HL-60 (cell line): ENCODE data around the gene UTY.
"Not testable (repeated sequence)": the region's sequence is repeated elsewhere in the genome, so short reads cannot be mapped to it uniquely, and the experiment has no call there.

Experiments used
- DNase-seq, 2 experiments: peaks; one replicate each; pipeline ENCODE4 v3.0.0-alpha.2; 2010 to 2020; ENCODE audit warnings: low read depth in 1 of 2, low spot score in 1 of 2
- H3K27ac ChIP-seq: fragments of 250-450 bp; sonication (Bioruptor Pico); replicated peaks from 2 replicates; pipeline ENCODE4 v1.5.1; 2020; ENCODE audit warnings: mild to moderate bottlenecking, moderate library complexity
- H3K27me3 ChIP-seq: fragments of 250-450 bp; sonication (Bioruptor Pico); 2 replicates; pipeline ENCODE4 v1.5.1; 2021; ENCODE audit warnings: mild to moderate bottlenecking, moderate library complexity; ENCODE audit not compliant: insufficient read depth, poor library complexity, severe bottlenecking
- H3K4me3 ChIP-seq: replicated peaks from 2 replicates; pipeline ENCODE4 v1.5.1; 2011; ENCODE audit warnings: mild to moderate bottlenecking, control low read depth, low read length; ENCODE audit not compliant: insufficient read depth
- GABPA ChIP-seq: IDR thresholded peaks from 2 replicates; pipeline ENCODE4 v1.6.1; 2012; ENCODE audit warnings: low read depth
- POLR2AphosphoS5 ChIP-seq: IDR thresholded peaks from 2 replicates; pipeline ENCODE4 v1.6.1; 2012; ENCODE audit warnings: low read depth
- REST ChIP-seq: IDR thresholded peaks from 2 replicates; pipeline ENCODE4 v1.6.1; 2012; ENCODE audit warnings: low read depth; ENCODE audit not compliant: insufficient replicate concordance
- SPI1 ChIP-seq: IDR thresholded peaks from 2 replicates; pipeline ENCODE4 v1.6.1; 2012; ENCODE audit warnings: low read depth, mild to moderate bottlenecking, borderline replicate concordance
- TF ChIP-seq, protein P1 (sequence below): IDR thresholded peaks from one replicate; pipeline ENCODE4 v1.5.1; 2011; ENCODE audit warnings: low read length, control low read depth, inconsistent platforms; ENCODE audit not compliant: insufficient read depth

Gene UTY

DNA sequence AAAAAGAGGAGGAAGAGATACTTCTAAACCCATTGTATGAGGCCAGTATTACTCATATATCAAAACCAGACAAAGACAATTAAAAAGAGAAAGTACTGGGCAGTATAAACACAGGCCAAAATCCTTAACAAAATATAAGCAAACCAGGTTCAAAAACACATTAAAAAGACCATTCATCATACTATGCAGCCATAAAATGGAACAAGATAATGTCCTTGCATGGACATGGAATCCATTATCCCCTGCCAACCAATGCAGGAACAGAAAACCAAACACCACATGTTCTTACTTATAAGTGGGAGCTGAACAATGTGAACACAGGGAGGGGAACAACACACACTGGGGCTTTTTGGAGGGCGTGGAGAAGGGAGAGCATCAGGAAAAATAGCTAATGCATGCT lies 188.6 kb downstream of the UTY start:
- TF ChIP-seq SPI1 = no peak
- TF ChIP-seq GABPA = no peak
- TF ChIP-seq, protein P1, sequence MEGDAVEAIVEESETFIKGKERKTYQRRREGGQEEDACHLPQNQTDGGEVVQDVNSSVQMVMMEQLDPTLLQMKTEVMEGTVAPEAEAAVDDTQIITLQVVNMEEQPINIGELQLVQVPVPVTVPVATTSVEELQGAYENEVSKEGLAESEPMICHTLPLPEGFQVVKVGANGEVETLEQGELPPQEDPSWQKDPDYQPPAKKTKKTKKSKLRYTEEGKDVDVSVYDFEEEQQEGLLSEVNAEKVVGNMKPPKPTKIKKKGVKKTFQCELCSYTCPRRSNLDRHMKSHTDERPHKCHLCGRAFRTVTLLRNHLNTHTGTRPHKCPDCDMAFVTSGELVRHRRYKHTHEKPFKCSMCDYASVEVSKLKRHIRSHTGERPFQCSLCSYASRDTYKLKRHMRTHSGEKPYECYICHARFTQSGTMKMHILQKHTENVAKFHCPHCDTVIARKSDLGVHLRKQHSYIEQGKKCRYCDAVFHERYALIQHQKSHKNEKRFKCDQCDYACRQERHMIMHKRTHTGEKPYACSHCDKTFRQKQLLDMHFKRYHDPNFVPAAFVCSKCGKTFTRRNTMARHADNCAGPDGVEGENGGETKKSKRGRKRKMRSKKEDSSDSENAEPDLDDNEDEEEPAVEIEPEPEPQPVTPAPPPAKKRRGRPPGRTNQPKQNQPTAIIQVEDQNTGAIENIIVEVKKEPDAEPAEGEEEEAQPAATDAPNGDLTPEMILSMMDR = no peak
- no peak for TF ChIP-seq REST
- no peak for TF ChIP-seq POLR2AphosphoS5
- H3K27me3 ChIP-seq = no peaks in the 10 kb centered on the region
- no peak overlapping the region for H3K4me3 ChIP-seq
- no peak overlapping the region for H3K27ac ChIP-seq
- DNase-seq = no peak

GRCh38 chrY:13282151-13283054 lies 197.4 kb downstream of the UTY start:
- H3K27me3 ChIP-seq, H3K27ac ChIP-seq, H3K4me3 ChIP-seq, DNase-seq: not testable (repeated sequence)

DNA sequence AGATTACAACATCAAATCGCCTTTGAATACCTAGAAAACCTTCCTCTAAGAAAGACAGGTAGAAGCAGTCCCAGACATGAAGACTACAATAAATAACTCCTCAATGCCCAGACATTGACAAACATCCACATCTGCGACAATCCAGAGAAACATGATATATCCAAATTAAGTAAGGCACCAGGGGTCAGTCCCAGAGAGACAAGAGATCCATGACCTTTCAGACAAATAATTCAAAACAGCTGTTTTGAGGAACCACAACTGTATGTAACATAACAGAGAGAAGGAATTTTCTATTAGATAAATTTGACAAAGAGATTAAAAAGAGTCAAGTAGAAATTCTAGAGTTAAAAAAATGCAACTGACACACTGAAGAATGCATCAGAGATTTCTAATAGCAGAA lies 200.3 kb downstream of the UTY start:
- TF ChIP-seq REST = no peak
- TF ChIP-seq, protein P1 = no peak
- TF ChIP-seq GABPA = no peak
- no peak for TF ChIP-seq POLR2AphosphoS5
- TF ChIP-seq SPI1 = no peak
- no peaks in the 10 kb centered on the region for H3K27me3 ChIP-seq
- H3K27ac ChIP-seq = no peak overlapping the region
- no peak for DNase-seq
- no peak overlapping the region for H3K4me3 ChIP-seq

DNA sequence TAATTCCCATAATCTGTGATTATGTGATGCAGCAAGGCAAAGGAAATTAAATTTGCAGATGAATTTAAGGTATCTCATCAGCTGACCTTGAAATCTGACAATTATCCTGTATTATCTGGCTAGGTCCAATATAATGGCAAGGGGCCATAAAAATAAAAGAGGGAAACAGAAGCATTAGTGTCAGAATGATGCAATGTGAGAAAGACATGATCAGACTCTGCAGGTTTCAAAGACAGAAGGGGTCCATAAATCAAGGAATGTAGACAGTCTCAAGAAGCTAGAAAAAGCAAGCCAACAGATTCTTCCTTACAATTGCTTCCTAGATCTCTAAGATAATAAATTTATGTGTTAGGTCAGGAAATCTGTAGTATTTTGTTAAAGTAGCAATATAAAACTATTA lies 208.1 kb downstream of the UTY start:
- H3K27me3 ChIP-seq = no peaks in the 10 kb centered on the region
- DNase-seq = no peak
- no peak overlapping the region for H3K4me3 ChIP-seq
- TF ChIP-seq POLR2AphosphoS5 (no peak), REST (no peak), GABPA (no peak), SPI1 (no peak)
- TF ChIP-seq, protein P1 = no peak
- H3K27ac ChIP-seq = no peak overlapping the region

DNA sequence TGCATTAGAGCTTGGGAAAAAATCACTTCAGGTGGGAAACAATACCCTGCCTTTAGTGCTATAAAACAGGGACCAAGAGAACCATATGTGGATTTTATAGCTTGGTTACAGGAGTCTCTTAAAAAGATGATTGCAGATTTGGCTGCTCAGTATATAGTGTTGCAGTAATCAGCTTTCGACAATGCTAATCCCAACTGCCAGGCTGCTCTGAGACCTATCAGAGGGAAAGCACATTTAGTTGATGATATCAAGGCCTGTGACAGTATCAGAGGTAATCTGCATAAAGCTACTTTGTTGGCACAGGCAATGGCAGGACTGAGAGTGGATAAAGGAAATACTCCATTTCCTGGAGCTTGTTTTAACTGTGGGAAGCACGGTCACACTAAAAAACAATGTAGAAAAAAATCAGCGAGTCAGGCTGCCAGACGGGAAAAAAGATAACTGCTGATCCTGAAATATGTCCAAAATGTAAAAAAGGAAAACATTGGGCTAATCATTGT lies 225.8 kb downstream of the UTY start:
- not testable (repeated sequence) for H3K27ac ChIP-seq, DNase-seq, H3K4me3 ChIP-seq, H3K27me3 ChIP-seq
